H1 (cell line): ENCODE data around the gene GIMD1. TPM values are rescaled to one million over a fixed set of nuclear protein-coding genes. Genes with fewer than 3 reads are reported as not detected.

Experiments used
- CTCF ChIA-PET: fragments of 300-600 bp; sonication (Branson Sonifier 250); formaldehyde crosslinking; loops from one replicate; lab custom pipeline; 2021; ENCODE audit not compliant: partially characterized antibody; lab: Charles Lee
- POLR2A ChIA-PET: fragments of 300-600 bp; sonication (Branson Sonifier 250); formaldehyde crosslinking; loops from one replicate; lab custom pipeline; 2021; ENCODE audit warnings: inconsistent platforms; ENCODE audit not compliant: partially characterized antibody; lab: Charles Lee
- DNase-seq, 2 experiments: peaks; one replicate each; pipeline versions ENCODE4 v3.0.0 to v3.0.0-alpha.2; 2010 to 2022; ENCODE audit warnings: low spot score in 2 of 2, low read depth in 1 of 2, mixed read lengths in 1 of 2
- FAIRE-seq: peaks from 2 replicates; lab custom pipeline; 2011; peaks lifted over from hg19 to GRCh38; lab: Jason Lieb, UNC
- H2AFZ ChIP-seq: 2 replicates; pipeline ENCODE4 v1.8.1; 2012; ENCODE audit warnings: low read length, inconsistent platforms
- H2AK5ac ChIP-seq: 2 replicates; pipeline ENCODE4 v1.6.1; 2013; ENCODE audit warnings: low read depth, low read length
- H2BK120ac ChIP-seq: replicated peaks from 2 replicates; pipeline ENCODE3; 2013; ENCODE audit warnings: low read depth, low read length, inconsistent platforms
- H2BK12ac ChIP-seq: 2 replicates; pipeline ENCODE4 v1.6.1; 2013; ENCODE audit warnings: low read depth, low read length
- H2BK15ac ChIP-seq: 2 replicates; pipeline ENCODE4 v1.6.1; 2013; ENCODE audit warnings: low read length
- H2BK20ac ChIP-seq: 2 replicates; pipeline ENCODE4 v1.6.1; 2013; ENCODE audit warnings: low read length
- H2BK5ac ChIP-seq: 2 replicates; pipeline ENCODE4 v1.6.1; 2013; ENCODE audit warnings: low read depth, low read length
- H3K14ac ChIP-seq: 2 replicates; pipeline ENCODE4 v1.6.1; 2013; ENCODE audit warnings: inconsistent platforms; ENCODE audit not compliant: insufficient read length
- H3K18ac ChIP-seq: 2 replicates; pipeline ENCODE4 v1.6.1; 2013; ENCODE audit warnings: low read length; ENCODE audit errors: extremely low read depth
- H3K23ac ChIP-seq: 2 replicates; pipeline ENCODE4 v1.6.1; 2013; ENCODE audit warnings: inconsistent platforms; ENCODE audit not compliant: insufficient read length
- H3K23me2 ChIP-seq: 2 replicates; pipeline ENCODE4 v1.6.1; 2013; ENCODE audit warnings: low read depth, low read length
- H3K27ac ChIP-seq: 2 replicates; pipeline ENCODE4 v1.6.1; 2011; ENCODE audit warnings: low read depth, low read length, inconsistent platforms
- H3K27me3 ChIP-seq, 4 experiments: replicated peaks in 1 of 4; 1 replicate in 1 of 4; 2 replicates in 3 of 4; pipeline versions ENCODE4 v1.6.1 to v1.8.1; 2011 to 2013; ENCODE audit warnings: low read length in 3 of 4, mild to moderate bottlenecking in 3 of 4, inconsistent platforms in 2 of 4, mixed read lengths in 2 of 4, moderate library complexity in 1 of 4; ENCODE audit not compliant: control insufficient read depth in 3 of 4, insufficient read depth in 3 of 4; ENCODE audit errors: extremely low read depth in 1 of 4
- H3K36me3 ChIP-seq, 4 experiments: 2 replicates each; pipeline versions ENCODE4 v1.6.1 to v1.8.1; 2011 to 2013; ENCODE audit warnings: mild to moderate bottlenecking in 4 of 4, low read length in 3 of 4, moderate library complexity in 2 of 4, control low read depth in 1 of 4, inconsistent platforms in 1 of 4; ENCODE audit not compliant: insufficient read depth in 4 of 4, control insufficient read depth in 2 of 4
- H3K4ac ChIP-seq: replicated peaks from 2 replicates; pipeline ENCODE3; 2013; ENCODE audit warnings: low read length, low read depth, mixed read lengths, inconsistent platforms; ENCODE audit not compliant: insufficient read length
- H3K4me1 ChIP-seq, 4 experiments: replicated peaks in 1 of 4; 1 replicate in 1 of 4; 2 replicates in 3 of 4; pipeline versions ENCODE4 v1.6.1 to v1.8.1; 2011 to 2013; ENCODE audit warnings: low read length in 3 of 4, inconsistent platforms in 2 of 4, mixed read lengths in 1 of 4; ENCODE audit not compliant: insufficient read depth in 4 of 4, control insufficient read depth in 3 of 4
- H3K4me2 ChIP-seq, 2 experiments: 2 replicates each; pipeline versions ENCODE4 v1.6.1 to v1.8.1; 2011 to 2013; ENCODE audit warnings: low read depth in 2 of 2, low read length in 2 of 2, control low read depth in 1 of 2, inconsistent platforms in 1 of 2, mild to moderate bottlenecking in 1 of 2; ENCODE audit not compliant: insufficient read depth in 1 of 2
- H3K4me3 ChIP-seq, 4 experiments: fragments of 200-600, 300-600 bp in 1 of 4; sonication (generic), shearing (Covaris generic), sonication (Bioruptor Twin) in 1 of 4; 2 replicates each; pipeline versions ENCODE4 v1.5.1 to v1.8.1; 2011 to 2016; ENCODE audit warnings: low read length in 4 of 4, low read depth in 3 of 4, control low read depth in 2 of 4, inconsistent platforms in 2 of 4, mild to moderate bottlenecking in 2 of 4, mixed read lengths in 1 of 4, moderate library complexity in 1 of 4; ENCODE audit not compliant: insufficient read depth in 2 of 4; ENCODE audit errors: extremely low read depth in 1 of 4
- H3K56ac ChIP-seq: replicated peaks from 2 replicates; pipeline ENCODE3; 2013; ENCODE audit warnings: low read depth, mild to moderate bottlenecking, mixed read lengths, low read length, inconsistent platforms; ENCODE audit not compliant: insufficient read length
- H3K79me1 ChIP-seq: 2 replicates; pipeline ENCODE4 v1.6.1; 2013; ENCODE audit warnings: low read depth, low read length, control low read depth
- H3K79me2 ChIP-seq, 2 experiments: 2 replicates each; pipeline versions ENCODE4 v1.6.1 to v1.8.1; 2012 to 2013; ENCODE audit warnings: low read length in 2 of 2, mild to moderate bottlenecking in 2 of 2, inconsistent platforms in 1 of 2; ENCODE audit not compliant: insufficient read depth in 2 of 2, control insufficient read depth in 1 of 2
- H3K9ac ChIP-seq, 4 experiments: replicated peaks in 1 of 4; 1 replicate in 1 of 4; 2 replicates in 3 of 4; pipeline versions ENCODE4 v1.6.1 to v1.8.1; 2011 to 2013; ENCODE audit warnings: low read depth in 3 of 4, low read length in 3 of 4, control low read depth in 2 of 4, mild to moderate bottlenecking in 2 of 4, moderate library complexity in 2 of 4, inconsistent platforms in 1 of 4; ENCODE audit errors: extremely low read depth in 1 of 4
- H3K9me3 ChIP-seq, 2 experiments: 2 replicates each; pipeline versions ENCODE4 v1.6.1 to v1.8.1; 2012 to 2013; ENCODE audit warnings: mild to moderate bottlenecking in 2 of 2, moderate library complexity in 2 of 2, control low read depth in 1 of 2, inconsistent platforms in 1 of 2, low read depth in 1 of 2, low read length in 1 of 2, mixed read lengths in 1 of 2; ENCODE audit not compliant: insufficient read depth in 2 of 2
- H4K20me1 ChIP-seq, 2 experiments: replicated peaks in 1 of 2; 2 replicates each; pipeline versions ENCODE3 to v1.8.1; 2011 to 2013; ENCODE audit warnings: inconsistent platforms in 2 of 2, low read length in 2 of 2, mild to moderate bottlenecking in 1 of 2; ENCODE audit not compliant: insufficient read depth in 2 of 2, control insufficient read depth in 1 of 2
- H4K5ac ChIP-seq: 2 replicates; pipeline ENCODE4 v1.6.1; 2013; ENCODE audit warnings: low read length, low read depth, mixed read lengths, inconsistent platforms; ENCODE audit not compliant: insufficient read length
- H4K8ac ChIP-seq: 2 replicates; pipeline ENCODE4 v1.8.0; 2013; ENCODE audit warnings: mild to moderate bottlenecking, moderate library complexity, low read length, inconsistent platforms; ENCODE audit not compliant: insufficient read depth; ENCODE audit errors: extremely low read depth
- H4K91ac ChIP-seq: replicated peaks from 2 replicates; pipeline ENCODE3; 2013; ENCODE audit warnings: low read length, mixed read lengths, inconsistent platforms; ENCODE audit not compliant: insufficient read length
- CBX5 ChIP-seq: fragments of 300-800, 300-1000 bp; sonication (generic); IDR thresholded peaks from 2 replicates; pipeline ENCODE4 v1.7.1; 2016; ENCODE audit warnings: antibody characterized with exemption, low read length, low read depth
- FOSL1 ChIP-seq: IDR thresholded peaks from 2 replicates; pipeline ENCODE4 v1.6.1; 2011; ENCODE audit warnings: mild to moderate bottlenecking, low read depth, low read length, moderate library complexity; ENCODE audit not compliant: insufficient read depth
- KDM1A ChIP-seq: fragments of 200-600, 300-600 bp; sonication (generic); IDR thresholded peaks from 2 replicates; pipeline ENCODE4 v1.7.1; 2016; ENCODE audit warnings: mild to moderate bottlenecking, low read length, borderline replicate concordance
- MAFK ChIP-seq: IDR thresholded peaks from 2 replicates; pipeline ENCODE4 v1.6.1; 2012; ENCODE audit warnings: low read depth, mild to moderate bottlenecking, improper control_type of control experiment, low read length
- POLR2A ChIP-seq, 2 experiments: IDR thresholded peaks; 1 replicate in 1 of 2; 2 replicates in 1 of 2; pipeline ENCODE4 v1.6.1; 2011; ENCODE audit warnings: low read depth in 2 of 2, low read length in 2 of 2, mild to moderate bottlenecking in 2 of 2; ENCODE audit errors: control extremely low read depth in 1 of 2
- SAP30 ChIP-seq: fragments of 300-600 bp; sonication (generic); IDR thresholded peaks from 2 replicates; pipeline ENCODE4 v1.7.1; 2012; ENCODE audit warnings: low read length, moderate library complexity, mild to moderate bottlenecking, inconsistent platforms; ENCODE audit not compliant: insufficient read depth, insufficient replicate concordance
- SIN3A ChIP-seq, 2 experiments: IDR thresholded peaks in 1 of 2; conservative IDR thresholded peaks in 1 of 2; 2 replicates each; pipeline ENCODE4 v1.6.1; 2011 to 2012; ENCODE audit warnings: low read length in 2 of 2, improper control_type of control experiment in 1 of 2, low read depth in 1 of 2, mild to moderate bottlenecking in 1 of 2
- TAF1 ChIP-seq: IDR thresholded peaks from 2 replicates; pipeline ENCODE4 v1.6.1; 2011; ENCODE audit warnings: mild to moderate bottlenecking, low read depth, low read length
- WGBS, 2 experiments: shearing (Covaris generic) in 1 of 2; methylation state at CpG; one replicate each; pipeline versions ENCODE4 v1.1.6 to v1.1.7; 2013 to 2015; ENCODE audit warnings: low lambda C conversion rate in 2 of 2, mixed read lengths in 2 of 2, inconsistent platforms in 1 of 2, low coverage in 1 of 2, missing lambda C conversion rate in 1 of 2; ENCODE audit not compliant: insufficient replicate concordance in 2 of 2, insufficient coverage in 1 of 2, insufficient read length in 1 of 2; ENCODE audit errors: extremely low coverage in 1 of 2, missing lambda C conversion rate in 1 of 2; 5-methylcytosine and 5-hydroxymethylcytosine counted together
- polyA plus RNA-seq, 7 experiments: library from polyadenylated mRNA; depleted of rRNA in 3 of 7; stranded (reverse) in 5 of 7; unstranded in 2 of 7; fragments of >200 nt in 5 of 7; fragments of 200-250 nt in 2 of 7; gene quantifications; 1 replicate in 5 of 7; 2 replicates in 1 of 7; 4 replicates in 1 of 7; pipeline versions ENCODE4 v1.2.1 to v1.2.3, GENCODE V29; 2011 to 2013; ENCODE audit warnings: missing spikeins in 2 of 7, mixed read lengths in 2 of 7
- total RNA-seq: library from RNA; stranded (reverse); fragmentation: NEBNext Ultra II Directional; extraction: Animal tissue kit (Norgen Biotek cat#: 25700); gene quantifications from 2 replicates; pipeline ENCODE4 v1.2.1, GENCODE V29; 2021
- TF ChIP-seq, protein P1 (sequence below): IDR thresholded peaks from 2 replicates; pipeline ENCODE4 v1.6.1; 2012; ENCODE audit warnings: low read length, inconsistent platforms
- TF ChIP-seq, protein P2 (sequence below), 3 experiments: IDR thresholded peaks; 1 replicate in 2 of 3; 2 replicates in 1 of 3; pipeline versions ENCODE4 v1.5.1 to v1.6.1; 2011; ENCODE audit warnings: low read length in 3 of 3, mild to moderate bottlenecking in 3 of 3, inconsistent platforms in 2 of 3, low read depth in 1 of 3, moderate library complexity in 1 of 3; ENCODE audit not compliant: insufficient read depth in 1 of 3; ENCODE audit errors: control extremely low read depth in 1 of 3

Gene GIMD1
- total and polyA plus RNA-seq, 2 of the 8 experiments (the other 6 are each of a cell fraction or from before 2014, with no cell fraction given), result not detected

DNA sequence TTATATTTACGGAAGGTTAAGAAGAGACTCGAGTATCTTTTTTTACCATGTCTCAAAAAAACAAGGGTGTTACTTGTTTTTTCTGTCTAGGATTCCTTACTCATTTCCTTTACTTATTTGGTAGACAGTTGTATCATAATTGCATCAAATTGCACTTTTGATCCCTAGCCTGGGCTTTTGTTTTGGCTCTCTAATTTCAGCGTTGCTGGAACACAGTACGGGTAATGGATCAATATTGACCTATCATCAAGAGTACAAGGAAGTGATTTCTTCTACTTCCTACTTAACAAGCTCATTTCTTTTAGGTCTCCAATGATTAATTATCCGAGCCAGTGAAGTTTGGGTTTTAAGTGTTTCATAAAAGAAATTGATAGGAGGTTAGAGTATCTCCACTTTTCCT is 35.4 kb downstream of the GIMD1 start:
- 93% methylated on average over 5 of the region's 5 CpGs; no CpG with 5 or more reads in 1 of the 2 experiments for WGBS, 2 experiments
- H2BK20ac ChIP-seq, result no peak overlapping the region
- peaks cover 4 to 58% (median 18%) of the 10 kb centered on the region in 4 experiments for H3K36me3 ChIP-seq
- H3K4me1 ChIP-seq, result no peaks in the 10 kb centered on the region
- no peak overlapping the region for H2BK15ac ChIP-seq
- H2BK12ac ChIP-seq, result no peak overlapping the region
- H3K79me2 ChIP-seq, result no peaks in the 10 kb centered on the region
- no peak overlapping the region for H2AK5ac ChIP-seq
- H2BK5ac ChIP-seq, result no peak overlapping the region
- no peak overlapping the region for H3K9ac ChIP-seq
- H3K79me1 ChIP-seq, result no peaks in the 10 kb centered on the region
- H3K27me3 ChIP-seq, result no peaks in the 10 kb centered on the region
- H3K23ac ChIP-seq, result no peak overlapping the region
- H3K18ac ChIP-seq, result no peak overlapping the region
- ChIA-PET POLR2A (no interaction called here), CTCF (interaction anchor here (0.6 to 1.1 kb wide), 2 partner anchors 32 to 34 kb away, joined by 3 read pairs; no protein-coding TSS in a partner anchor)
- FAIRE-seq, result no peak
- no peak overlapping the region for H4K8ac ChIP-seq
- no peaks in the 10 kb centered on the region for H3K23me2 ChIP-seq
- H3K4ac ChIP-seq, result no peak overlapping the region
- H4K91ac ChIP-seq, result no peak overlapping the region
- no peak overlapping the region for H3K14ac ChIP-seq
- H2AFZ ChIP-seq, result no peak overlapping the region
- no peak overlapping the region for H3K27ac ChIP-seq
- H2BK120ac ChIP-seq, result no peak overlapping the region
- no peak overlapping the region for H3K4me3 ChIP-seq
- H3K56ac ChIP-seq, result no peak overlapping the region
- H4K20me1 ChIP-seq, result peaks cover 0 to 1% of the 10 kb centered on the region in 2 experiments
- no peak overlapping the region for H3K4me2 ChIP-seq
- no peak overlapping the region for H4K5ac ChIP-seq
- no peaks in the 10 kb centered on the region for H3K9me3 ChIP-seq
- no peak for DNase-seq
- TF ChIP-seq SIN3A (conservative IDR thresholded peaks at IDR 0.05 in 1 of 2, IDR thresholded peaks at IDR 0.05 in 1 of 2; ENCODE audit: low read depth in 1 of 2, low read length in 2 of 2) (no peak), CBX5 (no peak), KDM1A (no peak), POLR2A (IDR thresholded peaks at IDR 0.05; ENCODE audit: control extremely low read depth in 1 of 2, low read depth in 2 of 2, low read length in 2 of 2) (no peak), TAF1 (no peak), MAFK (no peak), SAP30 (no peak), FOSL1 (no peak)
- TF ChIP-seq, protein P1, sequence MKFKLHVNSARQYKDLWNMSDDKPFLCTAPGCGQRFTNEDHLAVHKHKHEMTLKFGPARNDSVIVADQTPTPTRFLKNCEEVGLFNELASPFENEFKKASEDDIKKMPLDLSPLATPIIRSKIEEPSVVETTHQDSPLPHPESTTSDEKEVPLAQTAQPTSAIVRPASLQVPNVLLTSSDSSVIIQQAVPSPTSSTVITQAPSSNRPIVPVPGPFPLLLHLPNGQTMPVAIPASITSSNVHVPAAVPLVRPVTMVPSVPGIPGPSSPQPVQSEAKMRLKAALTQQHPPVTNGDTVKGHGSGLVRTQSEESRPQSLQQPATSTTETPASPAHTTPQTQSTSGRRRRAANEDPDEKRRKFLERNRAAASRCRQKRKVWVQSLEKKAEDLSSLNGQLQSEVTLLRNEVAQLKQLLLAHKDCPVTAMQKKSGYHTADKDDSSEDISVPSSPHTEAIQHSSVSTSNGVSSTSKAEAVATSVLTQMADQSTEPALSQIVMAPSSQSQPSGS, result no peak
- TF ChIP-seq, protein P2, sequence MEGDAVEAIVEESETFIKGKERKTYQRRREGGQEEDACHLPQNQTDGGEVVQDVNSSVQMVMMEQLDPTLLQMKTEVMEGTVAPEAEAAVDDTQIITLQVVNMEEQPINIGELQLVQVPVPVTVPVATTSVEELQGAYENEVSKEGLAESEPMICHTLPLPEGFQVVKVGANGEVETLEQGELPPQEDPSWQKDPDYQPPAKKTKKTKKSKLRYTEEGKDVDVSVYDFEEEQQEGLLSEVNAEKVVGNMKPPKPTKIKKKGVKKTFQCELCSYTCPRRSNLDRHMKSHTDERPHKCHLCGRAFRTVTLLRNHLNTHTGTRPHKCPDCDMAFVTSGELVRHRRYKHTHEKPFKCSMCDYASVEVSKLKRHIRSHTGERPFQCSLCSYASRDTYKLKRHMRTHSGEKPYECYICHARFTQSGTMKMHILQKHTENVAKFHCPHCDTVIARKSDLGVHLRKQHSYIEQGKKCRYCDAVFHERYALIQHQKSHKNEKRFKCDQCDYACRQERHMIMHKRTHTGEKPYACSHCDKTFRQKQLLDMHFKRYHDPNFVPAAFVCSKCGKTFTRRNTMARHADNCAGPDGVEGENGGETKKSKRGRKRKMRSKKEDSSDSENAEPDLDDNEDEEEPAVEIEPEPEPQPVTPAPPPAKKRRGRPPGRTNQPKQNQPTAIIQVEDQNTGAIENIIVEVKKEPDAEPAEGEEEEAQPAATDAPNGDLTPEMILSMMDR (IDR thresholded peaks at IDR 0.05; ENCODE audit: control extremely low read depth in 1 of 3, insufficient read depth in 1 of 3, low read depth in 1 of 3, low read length in 3 of 3), result no peak
